HT-29 (cell line): ENCODE measurements around the gene PPP1R13B. TPM values are rescaled to one million over a fixed set of nuclear protein-coding genes. Genes with fewer than 3 reads are reported as not detected.
A peak's percentile ranks its signal among the peaks of the same experiment; 100 is the strongest.
"Not testable (repeated sequence)": the region's sequence is repeated elsewhere in the genome, so short reads cannot be mapped to it uniquely, and the experiment has no call there.

Experiments
- DNase-seq: peaks from one replicate; pipeline ENCODE4 v3.0.0-alpha.2; 2015; ENCODE audit warnings: low spot score
- total RNA-seq: library from RNA; depleted of rRNA; stranded (reverse); fragments of >200 nt; shearing (Covaris generic); gene quantifications from 2 replicates; pipeline ENCODE4 v1.2.3, GENCODE V29; 2014; rRNA removed

PPP1R13B gene
- 4.5 and 9.1 TPM in 2 replicates for total RNA-seq

- DNase-seq: peak; percentile 84
These were observed at the start of gene PPP1R13B for GRCh38 chr14:103847451-103848174. Gene PPP1R13B (minus strand): TSS chr14:103847575. CDS start chr14:103847307, 268 bp downstream.

GRCh38 chr14:103896578-103896977, 49.2 kb upstream of the PPP1R13B start:
- no peak for DNase-seq

GRCh38 chr14:103894723-103895059, 47.3 kb upstream of the PPP1R13B start:
- no peak for DNase-seq

- no peak for DNase-seq
These were observed 46.8 kb upstream of the PPP1R13B start for GRCh38 chr14:103894034-103894722.

GRCh38 chr14:103892247-103892646, 44.9 kb upstream of the PPP1R13B start:
- DNase-seq: no peak

GRCh38 chr14:103891667-103892215, 44.4 kb upstream of the PPP1R13B start:
- no peak for DNase-seq

- DNase-seq: no peak
These were observed 43.7 kb upstream of the PPP1R13B start for GRCh38 chr14:103890821-103891666.

- DNase-seq: no peak
These were observed 42.6 kb upstream of the PPP1R13B start for GRCh38 chr14:103890052-103890371.

GRCh38 chr14:103889313-103890051, 42.1 kb upstream of the PPP1R13B start:
- DNase-seq: no peak

GRCh38 chr14:103889002-103889312, 41.6 kb upstream of the PPP1R13B start:
- DNase-seq: not testable (repeated sequence)

- DNase-seq: no peak
These were observed 40.3 kb upstream of the PPP1R13B start for GRCh38 chr14:103887557-103888115.

GRCh38 chr14:103887170-103887501, 39.8 kb upstream of the PPP1R13B start:
- DNase-seq: no peak

- DNase-seq: no peak
These were observed 39.2 kb upstream of the PPP1R13B start for GRCh38 chr14:103886304-103887169.

- DNase-seq: no peak
These were observed 38.1 kb upstream of the PPP1R13B start for GRCh38 chr14:103885509-103885932.

GRCh38 chr14:103884854-103885253, 37.5 kb upstream of the PPP1R13B start:
- DNase-seq: no peak

GRCh38 chr14:103883263-103883523, 35.8 kb upstream of the PPP1R13B start:
- no peak for DNase-seq

GRCh38 chr14:103882503-103883262, 35.3 kb upstream of the PPP1R13B start:
- no peak for DNase-seq

- no peak for DNase-seq
These were observed 34.2 kb upstream of the PPP1R13B start for GRCh38 chr14:103881268-103882201.
